OCI-LY7 (cell line): ENCODE data around the gene TSC22D2. TPM values are rescaled to one million over a fixed set of nuclear protein-coding genes. Genes with fewer than 3 reads are reported as not detected.

Source experiments
- BruUV-seq: library from RNA; stranded (reverse); fragments of 400-500 nt; replicated peaks from 2 replicates; lab custom pipeline; 2021; lab: Mats Ljungman, UMichigan
- CTCF ChIA-PET: fragments of 300-600 bp; sonication (Branson Sonifier 250); formaldehyde crosslinking; loops from one replicate; lab custom pipeline; 2022; ENCODE audit warnings: antibody characterized with exemption; ENCODE audit not compliant: unreplicated experiment; lab: Charles Lee
- POLR2A ChIA-PET: fragments of 300-600 bp; sonication (Branson Sonifier 250); formaldehyde crosslinking; loops from one replicate; lab custom pipeline; 2022; ENCODE audit warnings: antibody characterized with exemption; lab: Charles Lee
- DNase-seq: peaks from one replicate; pipeline ENCODE4 v3.0.0-alpha.2; 2015; ENCODE audit warnings: low spot score
- H2AFZ ChIP-seq: fragments of 200-600 bp; sonication (generic), shearing (Covaris generic); 2 replicates; pipeline ENCODE4 v1.6.1; 2014; ENCODE audit warnings: mild to moderate bottlenecking, antibody characterized with exemption, low read length, moderate library complexity
- H3K27ac ChIP-seq: fragments of 200-600 bp; sonication (generic); 2 replicates; pipeline ENCODE4 v1.5.1; 2014; ENCODE audit warnings: mixed run types, low read depth, mild to moderate bottlenecking, moderate library complexity, low read length, inconsistent platforms; ENCODE audit not compliant: poor library complexity, severe bottlenecking
- H3K36me3 ChIP-seq: fragments of 200-600 bp; sonication (generic); 2 replicates; pipeline ENCODE4 v1.6.1; 2014; ENCODE audit warnings: mild to moderate bottlenecking, antibody characterized with exemption, low read length, moderate library complexity, mixed read lengths; ENCODE audit not compliant: insufficient read depth
- H3K4me1 ChIP-seq: fragments of 200-600 bp; sonication (generic); 2 replicates; pipeline ENCODE4 v1.5.1; 2014; ENCODE audit warnings: mild to moderate bottlenecking, low read length; ENCODE audit not compliant: insufficient read depth, poor library complexity, severe bottlenecking
- H3K4me2 ChIP-seq: fragments of 200-600 bp; sonication (generic); 2 replicates; pipeline ENCODE4 v1.6.1; 2014; ENCODE audit warnings: mild to moderate bottlenecking, low read length
- H3K4me3 ChIP-seq: fragments of 200-600 bp; sonication (generic); 2 replicates; pipeline ENCODE4 v1.5.1; 2014; ENCODE audit warnings: mild to moderate bottlenecking, low read depth, low read length; ENCODE audit not compliant: poor library complexity, severe bottlenecking
- H3K79me2 ChIP-seq: fragments of 200-600 bp; sonication (generic); 2 replicates; pipeline ENCODE4 v1.6.1; 2016; ENCODE audit warnings: low read depth, mild to moderate bottlenecking, low read length, moderate library complexity, mixed read lengths; ENCODE audit not compliant: insufficient read depth
- H3K9me2 ChIP-seq: fragments of 200-600 bp; sonication (generic); 2 replicates; pipeline ENCODE4 v1.6.1; 2016; ENCODE audit warnings: mild to moderate bottlenecking, low read length, mixed read lengths; ENCODE audit not compliant: insufficient read depth
- H3K9me3 ChIP-seq: fragments of 200-600 bp; sonication (generic); 2 replicates; pipeline ENCODE4 v1.6.1; 2014; ENCODE audit warnings: mild to moderate bottlenecking, mixed run types, low read length, mixed read lengths
- H4K20me1 ChIP-seq: fragments of 200-600 bp; sonication (generic); 2 replicates; pipeline ENCODE4 v1.6.1; 2014; ENCODE audit warnings: mild to moderate bottlenecking, antibody characterized with exemption, low read length, moderate library complexity, mixed read lengths; ENCODE audit not compliant: insufficient read depth
- CTCF ChIP-seq: fragments of 200-600 bp; sonication (generic); conservative IDR thresholded peaks from 2 replicates; pipeline ENCODE4 v1.5.1; 2014; ENCODE audit warnings: mild to moderate bottlenecking, antibody characterized with exemption, low read length, moderate library complexity, mixed read lengths
- EZH2phosphoT487 ChIP-seq: fragments of 200-600 bp; sonication (generic); IDR thresholded peaks from 2 replicates; pipeline ENCODE4 v1.6.1; 2018; ENCODE audit warnings: low read depth, borderline replicate concordance, mild to moderate bottlenecking, mixed run types, antibody characterized with exemption, low read length, moderate library complexity, mixed read lengths
- intact Hi-C: fragments of 100-400 bp; cut with micrococcal nuclease; formaldehyde crosslinking; loops from one replicate; pipeline ENCODE4 v1.10.0; 2022; ENCODE audit not compliant: unreplicated experiment
- total RNA-seq, 2 experiments: library from RNA; depleted of rRNA in 1 of 2; stranded (reverse); fragments of >200 nt in 1 of 2; shearing (Covaris generic) in 1 of 2; gene quantifications; 2 replicates each; pipeline ENCODE4 v1.2.3, GENCODE V29; 2014 to 2022

TSC22D2 gene
- total RNA-seq, 2 experiments from 2014 or later = 5.9 to 24.2 TPM

- Histone ChIP-seq H3K79me2 (no peaks in the 10 kb centered on the region), H3K4me3 (no peak overlapping the region), H3K36me3 (no peaks in the 10 kb centered on the region), H3K4me2 (no peak overlapping the region), H3K27ac (no peak overlapping the region), H3K9me2 (no peaks in the 10 kb centered on the region), H2AFZ (no peak overlapping the region), H3K4me1 (no peaks in the 10 kb centered on the region), H4K20me1 (no peaks in the 10 kb centered on the region), H3K9me3 (no peaks in the 10 kb centered on the region)
- intact Hi-C loops = no loop called here
- CTCF ChIA-PET = no interaction called here
- BruUV-seq = no TSS peak
- POLR2A ChIA-PET = interaction anchor here (0.6 to 3.5 kb wide), 4 partner anchors 9 to 696 kb away, joined by 3 to 11 read pairs (median 4); partner anchors contain the start of gene TSC22D2
- DNase-seq = no peak
- TF ChIP-seq CTCF (no peak), EZH2phosphoT487 (no peak)
These were observed 13.5 kb upstream of the TSC22D2 start for GRCh38 chr3:150394606-150395005.

GRCh38 chr3:150396491-150396890, 11.6 kb upstream of the TSC22D2 start:
- intact Hi-C loops = no loop called here
- H3K4me1 ChIP-seq = no peaks in the 10 kb centered on the region

More at GRCh38 chr3:150396491-150396890, 11.6 kb upstream of the TSC22D2 start:
- Histone ChIP-seq H3K79me2 (no peaks in the 10 kb centered on the region), H3K4me3 (no peak overlapping the region), H3K36me3 (no peaks in the 10 kb centered on the region), H4K20me1 (no peaks in the 10 kb centered on the region), H3K9me2 (no peaks in the 10 kb centered on the region), H3K27ac (no peak overlapping the region), H3K4me2 (no peak overlapping the region), H3K9me3 (no peaks in the 10 kb centered on the region), H2AFZ (no peak overlapping the region)
- no TSS peak for BruUV-seq
- POLR2A ChIA-PET = interaction anchor here (1.1 to 2.4 kb wide), 3 partner anchors 11 to 20 kb away, joined by 3 to 11 read pairs (median 11); partner anchors contain the start of gene TSC22D2
- no peak for DNase-seq
- CTCF ChIA-PET = no interaction called here
- TF ChIP-seq CTCF (no peak), EZH2phosphoT487 (no peak)
